IMR-90 (cell line): ENCODE results near the gene EFHD1. TPM values are rescaled to one million over a fixed set of nuclear protein-coding genes. Genes with fewer than 3 reads are reported as not detected.
"Not testable (repeated sequence)": the region's sequence is repeated elsewhere in the genome, so short reads cannot be mapped to it uniquely, and the experiment has no call there.

Source experiments
- ATAC-seq: fragments of 200-7000 bp; cut with Tn5 transposase; 2 replicates; pipeline ENCODE4 v1.9.1; 2020; ENCODE audit warnings: low read depth, mild to moderate bottlenecking, moderate library complexity
- BruUV-seq: library from RNA; stranded (reverse); fragments of 400-500 nt; replicated peaks from 2 replicates; lab custom pipeline; 2021; lab: Mats Ljungman, UMichigan
- CTCF ChIA-PET: fragments of 300-600 bp; formaldehyde crosslinking; extraction: SDS; loops from one replicate; lab custom pipeline; 2021; ENCODE audit warnings: antibody characterized with exemption; lab: Yijun Ruan, JAX
- POLR2A ChIA-PET: fragments of 300-600 bp; sonication (Branson Sonifier 250); formaldehyde crosslinking; loops from one replicate; lab custom pipeline; 2022; ENCODE audit warnings: antibody characterized with exemption; ENCODE audit not compliant: unreplicated experiment; lab: Charles Lee
- DNase-seq: peaks from one replicate; pipeline ENCODE4 v3.0.0; 2013
- H2AFZ ChIP-seq: replicated peaks from 2 replicates; pipeline ENCODE3; 2013; ENCODE audit warnings: low read length, mild to moderate bottlenecking; ENCODE audit not compliant: poor library complexity
- H2AK5ac ChIP-seq: 2 replicates; pipeline ENCODE4 v1.6.1; 2013; ENCODE audit warnings: low read depth, low read length, inconsistent platforms
- H2AK9ac ChIP-seq: replicated peaks from 2 replicates; pipeline ENCODE3; 2013; ENCODE audit warnings: mild to moderate bottlenecking, low read depth, low read length, moderate library complexity; ENCODE audit not compliant: poor library complexity
- H2BK120ac ChIP-seq: 2 replicates; pipeline ENCODE4 v1.6.1; 2013; ENCODE audit warnings: low read depth, low read length, inconsistent platforms
- H2BK15ac ChIP-seq: 3 replicates; pipeline ENCODE4 v1.6.1; 2013; ENCODE audit warnings: low read depth, low read length, inconsistent platforms
- H2BK20ac ChIP-seq: 2 replicates; pipeline ENCODE4 v1.6.1; 2013; ENCODE audit warnings: low read depth, mild to moderate bottlenecking, inconsistent platforms, low read length, moderate library complexity
- H2BK5ac ChIP-seq: 2 replicates; pipeline ENCODE4 v1.6.1; 2013; ENCODE audit warnings: mild to moderate bottlenecking, low read depth, low read length, inconsistent platforms; ENCODE audit not compliant: poor library complexity, severe bottlenecking
- H3K14ac ChIP-seq: replicated peaks from 2 replicates; pipeline ENCODE4 v1.6.1; 2013; ENCODE audit warnings: low read depth, low read length, inconsistent platforms
- H3K18ac ChIP-seq: 2 replicates; pipeline ENCODE4 v1.6.1; 2013; ENCODE audit warnings: low read depth, low read length, control low read depth
- H3K23ac ChIP-seq: 2 replicates; pipeline ENCODE4 v1.6.1; 2013; ENCODE audit warnings: low read depth, low read length, inconsistent platforms
- H3K27ac ChIP-seq: 2 replicates; pipeline ENCODE4 v1.5.1; 2013; ENCODE audit warnings: mild to moderate bottlenecking, control low read depth, low read length; ENCODE audit not compliant: insufficient read depth
- H3K27me3 ChIP-seq: 2 replicates; pipeline ENCODE4 v1.6.1; 2013; ENCODE audit warnings: low read length; ENCODE audit not compliant: control insufficient read depth, insufficient read depth
- H3K36me3 ChIP-seq: 2 replicates; pipeline ENCODE4 v1.6.1; 2013; ENCODE audit warnings: low read length, mixed read lengths; ENCODE audit not compliant: control insufficient read depth, insufficient read depth
- H3K4ac ChIP-seq: 2 replicates; pipeline ENCODE4 v1.6.1; 2013; ENCODE audit warnings: low read depth, low read length, inconsistent platforms
- H3K4me1 ChIP-seq: 2 replicates; pipeline ENCODE4 v1.6.1; 2013; ENCODE audit warnings: low read length, mixed read lengths; ENCODE audit not compliant: control insufficient read depth, insufficient read depth
- H3K4me2 ChIP-seq: 2 replicates; pipeline ENCODE4 v1.6.1; 2013; ENCODE audit warnings: low read depth, mild to moderate bottlenecking, control low read depth, low read length, moderate library complexity
- H3K4me3 ChIP-seq: 2 replicates; pipeline ENCODE4 v1.5.1; 2013; ENCODE audit warnings: low read depth, mild to moderate bottlenecking, control low read depth, low read length, moderate library complexity; ENCODE audit not compliant: insufficient read depth
- H3K56ac ChIP-seq: 2 replicates; pipeline ENCODE4 v1.6.1; 2013; ENCODE audit warnings: low read length, inconsistent platforms; ENCODE audit not compliant: insufficient read depth; ENCODE audit errors: extremely low read depth
- H3K79me1 ChIP-seq, 2 experiments: 2 replicates each; pipeline ENCODE4 v1.6.1; 2013; ENCODE audit warnings: low read length in 2 of 2, inconsistent platforms in 1 of 2, low read depth in 1 of 2
- H3K9ac ChIP-seq: 2 replicates; pipeline ENCODE4 v1.6.1; 2013; ENCODE audit warnings: low read depth, low read length, control low read depth
- H3K9me1 ChIP-seq: 2 replicates; pipeline ENCODE4 v1.6.1; 2013; ENCODE audit warnings: low read length, inconsistent platforms; ENCODE audit not compliant: insufficient read depth
- H3K9me3 ChIP-seq: 2 replicates; pipeline ENCODE4 v1.6.1; 2013; ENCODE audit warnings: low read length; ENCODE audit not compliant: control insufficient read depth, insufficient read depth
- H4K20me1 ChIP-seq: 2 replicates; pipeline ENCODE4 v1.6.1; 2013; ENCODE audit warnings: low read length, inconsistent platforms; ENCODE audit not compliant: insufficient read depth
- H4K5ac ChIP-seq: 2 replicates; pipeline ENCODE4 v1.6.1; 2013; ENCODE audit warnings: mild to moderate bottlenecking, low read depth, low read length, control low read depth
- H4K8ac ChIP-seq, 2 experiments: 2 replicates each; pipeline ENCODE4 v1.6.1; 2013; ENCODE audit warnings: low read depth in 2 of 2, low read length in 2 of 2, control low read depth in 1 of 2, inconsistent platforms in 1 of 2
- H4K91ac ChIP-seq: 2 replicates; pipeline ENCODE4 v1.6.1; 2013; ENCODE audit warnings: low read depth, low read length, inconsistent platforms; ENCODE audit not compliant: insufficient read depth
- dilution Hi-C: fragments of 300-500 bp; cut with HindIII; formaldehyde crosslinking; loops from one replicate; pipeline ENCODE4 v1.14.3; 2018; ENCODE audit warnings: low sequenced_read_pairs; ENCODE audit not compliant: unreplicated experiment
- in situ Hi-C: fragments of 300-500 bp; cut with MboI; formaldehyde crosslinking; loops from 3 replicates; pipeline ENCODE4 v1.14.3; 2019; ENCODE audit warnings: low sequenced_read_pairs, inconsistent platforms, mixed read lengths
- intact Hi-C: fragments of 100-400 bp; cut with micrococcal nuclease; formaldehyde crosslinking; loops from 2 replicates; pipeline ENCODE4 v1.10.0; 2022
- polyA plus RNA-seq, 3 experiments: library from polyadenylated mRNA; depleted of rRNA; stranded (reverse); fragments of >200 nt; gene quantifications; 2 replicates each; pipeline ENCODE4 v1.2.3, GENCODE V29; 2012; ENCODE audit warnings: low replicate concordance in 1 of 3
- total RNA-seq: library from RNA; depleted of rRNA; stranded (reverse); fragments of >200 nt; gene quantifications from 2 replicates; pipeline ENCODE4 v1.2.3, GENCODE V29; 2012

EFHD1 gene
- total and polyA plus RNA-seq, 2 of the 4 experiments (the other 2 are of a cell fraction), result 0.27 TPM; not detected in 1

DNA sequence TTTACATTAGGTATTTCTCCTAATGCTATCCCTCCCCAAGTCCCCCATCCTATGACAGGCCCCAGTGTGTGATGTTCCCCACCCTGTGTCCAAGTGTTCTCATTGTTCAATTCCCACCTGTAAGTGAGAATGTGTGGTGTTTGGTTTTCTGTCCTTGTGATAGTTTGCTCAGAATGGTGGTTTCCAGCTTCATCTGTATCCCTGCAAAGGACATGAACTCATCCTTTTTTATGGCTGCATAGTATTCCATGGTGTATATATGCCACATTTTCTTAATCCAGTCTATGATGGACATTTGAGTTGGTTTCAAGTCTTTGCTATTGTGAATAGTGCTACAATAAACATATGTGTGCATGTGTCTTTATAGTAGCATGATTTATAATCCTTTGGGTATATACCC lies 86.7 kb downstream of the EFHD1 start:
- H2BK20ac ChIP-seq, H2BK5ac ChIP-seq, H3K9me3 ChIP-seq, H3K56ac ChIP-seq, BruUV-seq, H3K27me3 ChIP-seq, CTCF ChIA-PET, H3K4me3 ChIP-seq, H3K9me1 ChIP-seq, H2BK120ac ChIP-seq, H3K27ac ChIP-seq, H3K9ac ChIP-seq, H4K91ac ChIP-seq, DNase-seq, ATAC-seq, H3K4me1 ChIP-seq, H4K8ac ChIP-seq, POLR2A ChIA-PET, H2AK9ac ChIP-seq, intact Hi-C loops, H3K18ac ChIP-seq, H2AFZ ChIP-seq, H3K4ac ChIP-seq, H4K5ac ChIP-seq, dilution Hi-C loops, H2AK5ac ChIP-seq, H2BK15ac ChIP-seq, H3K14ac ChIP-seq, H3K4me2 ChIP-seq, H3K23ac ChIP-seq, in situ Hi-C loops: not testable (repeated sequence)
- Histone ChIP-seq H4K20me1 (peaks cover 46% of the 10 kb centered on the region), H3K36me3 (peaks cover 12% of the 10 kb centered on the region), H3K79me1 (peaks cover 27 to 58% of the 10 kb centered on the region in 2 experiments)
